AG08396 (cell line): ENCODE measurements around the gene DPPA5.
A peak's percentile ranks its signal among the peaks of the same experiment; 100 is the strongest.
"Not testable (repeated sequence)": the region's sequence is repeated elsewhere in the genome, so short reads cannot be mapped to it uniquely, and the experiment has no call there.

Experiments
- DNase-seq: peaks from one replicate; pipeline ENCODE4 v3.0.0; 2012; ENCODE audit warnings: low spot score, mixed read lengths

DPPA5 gene

GRCh38 chr6:73364121-73364520 lies 10.0 kb upstream of the DPPA5 start:
- DNase-seq = no peak

GRCh38 chr6:73363537-73363875 lies 9.4 kb upstream of the DPPA5 start:
- no peak for DNase-seq

DNA sequence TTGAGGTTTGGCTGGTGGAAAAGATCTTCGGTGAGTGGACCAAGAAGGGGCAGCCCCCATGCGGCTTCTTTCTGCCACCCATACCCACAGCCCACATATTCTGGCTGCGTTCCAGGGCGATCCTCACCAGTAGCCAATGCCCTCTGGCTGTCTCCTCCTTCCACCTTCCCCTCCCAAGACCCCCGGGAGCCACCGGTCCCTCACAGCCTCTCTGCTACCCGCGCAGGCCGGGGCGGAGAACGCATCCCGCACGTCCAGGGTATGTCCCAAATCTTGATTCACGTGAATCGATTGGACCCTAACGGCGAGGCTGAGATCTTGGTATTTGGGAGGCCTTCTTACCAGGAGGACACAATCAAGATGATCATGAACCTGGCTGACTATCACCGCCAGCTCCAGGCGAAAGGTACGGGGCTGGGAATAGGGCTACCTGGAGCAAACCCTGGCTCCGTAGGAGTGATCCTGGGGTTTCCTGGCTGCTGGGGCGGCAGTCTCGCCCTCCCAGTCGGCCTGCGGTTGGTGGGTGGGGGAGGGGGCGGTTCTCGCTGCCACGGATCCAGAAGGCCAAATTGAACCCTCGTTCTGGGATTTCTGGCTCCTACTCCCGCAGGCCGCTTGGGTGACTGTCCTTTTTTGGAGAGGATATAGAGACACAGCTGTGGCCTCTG lies 8.9 kb upstream of the DPPA5 start:
- DNase-seq = no peak

GRCh38 chr6:73362358-73362757 lies 8.3 kb upstream of the DPPA5 start, which contains the start of gene KHDC3L:
Gene KHDC3L (plus strand): TSS chr6:73362658. CDS start chr6:73362730, 72 bp downstream.
- no peak for DNase-seq

- no peak for DNase-seq
Observed at GRCh38 chr6:73349311-73349710, 4.8 kb downstream of the DPPA5 start.

DNA sequence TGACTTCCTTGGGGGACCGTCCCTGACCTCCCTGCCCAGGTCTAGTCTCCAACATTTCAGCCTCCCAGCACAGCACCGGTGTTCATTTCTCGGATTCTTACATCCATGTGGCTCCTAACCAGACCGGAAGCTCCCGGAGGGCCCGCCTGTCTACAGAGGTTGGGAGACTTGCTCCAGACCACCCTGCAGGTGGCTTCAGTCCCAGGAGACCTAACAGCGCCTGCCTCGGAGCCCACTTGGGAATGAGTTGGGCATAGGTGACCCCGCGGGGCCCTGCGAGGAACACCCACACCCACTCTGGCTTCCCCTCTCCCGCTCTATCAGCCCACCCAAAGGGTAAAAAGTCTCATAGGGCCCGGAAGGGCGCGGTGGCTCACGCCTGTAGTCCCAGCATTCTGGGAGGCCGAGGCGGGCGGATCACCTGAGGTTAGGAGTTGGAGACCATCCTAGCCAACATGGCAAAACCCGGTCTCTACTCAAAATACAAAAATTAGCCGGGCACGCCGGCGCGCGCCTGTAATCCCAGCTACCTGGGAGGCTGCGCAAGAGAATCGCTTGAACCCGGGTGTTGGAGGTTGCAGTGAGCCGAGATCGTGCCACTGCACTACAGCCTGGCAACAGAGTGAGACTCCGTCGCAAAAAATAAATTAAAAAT lies 5.4 kb downstream of the DPPA5 start:
- DNase-seq = no peak

- DNase-seq = no peak
Observed at GRCh38 chr6:73343164-73343563, 10.9 kb downstream of the DPPA5 start.

DNA sequence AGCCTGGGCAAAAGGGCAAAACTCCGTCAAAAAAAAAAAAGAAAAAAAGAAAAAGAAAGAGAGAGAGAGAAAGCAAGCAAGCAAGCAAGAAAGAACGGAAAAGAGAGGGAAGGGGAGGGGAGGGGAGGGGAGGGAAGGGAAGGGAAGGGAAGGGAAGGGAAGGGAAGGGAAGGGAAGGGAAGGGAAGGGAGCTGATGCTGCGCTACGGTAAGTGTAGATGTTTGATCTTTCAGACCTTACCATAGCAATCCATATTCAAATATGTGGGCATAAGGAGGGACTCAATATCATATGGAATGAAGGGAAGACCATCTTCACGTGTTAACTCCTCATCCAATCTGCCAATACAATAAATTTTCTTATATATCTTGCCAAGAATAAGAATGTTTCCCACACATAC lies 11.9 kb downstream of the DPPA5 start:
- DNase-seq = no peak

- no peak for DNase-seq
Observed at GRCh38 chr6:73341335-73341734, 12.7 kb downstream of the DPPA5 start.

DNA sequence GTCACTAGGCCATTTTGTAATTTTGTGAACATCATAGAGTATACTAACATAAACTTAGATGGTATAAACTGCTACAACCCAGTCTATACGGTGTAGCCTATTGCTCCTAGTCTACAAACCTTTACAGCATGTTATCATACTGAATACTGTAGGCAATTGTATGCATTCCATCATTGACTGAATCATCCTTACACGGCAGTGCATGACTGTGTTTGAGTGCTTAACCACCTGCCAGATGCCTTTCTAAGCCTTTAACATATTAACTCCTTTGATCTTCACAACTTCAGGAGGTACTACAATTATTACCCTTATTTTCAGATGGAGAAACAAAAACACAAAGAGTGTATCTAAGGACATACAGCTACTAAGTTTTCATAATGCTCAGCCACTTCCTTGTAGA lies 14.0 kb downstream of the DPPA5 start:
- DNase-seq = no peak

DNA sequence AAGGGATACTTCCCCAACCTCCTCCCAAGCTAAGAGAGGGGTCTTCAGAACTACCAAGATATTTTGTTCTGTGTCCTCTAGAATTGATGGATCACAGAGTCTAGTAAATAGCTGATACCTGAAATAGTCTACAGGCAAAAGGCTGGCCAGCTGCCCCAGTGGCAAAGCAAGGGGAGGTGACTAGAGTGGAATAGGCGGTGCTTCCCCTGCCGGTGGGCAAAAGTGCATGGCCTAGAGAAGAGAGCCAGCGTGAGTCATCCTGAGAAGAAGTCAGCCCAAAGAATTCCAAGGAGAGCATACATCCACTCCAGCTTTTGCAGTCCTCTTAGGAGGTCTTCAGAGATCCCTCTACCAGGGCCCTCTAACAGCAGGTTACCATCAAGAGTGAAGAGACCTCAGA lies 14.7 kb downstream of the DPPA5 start:
- no peak for DNase-seq

- no peak for DNase-seq
Observed at GRCh38 chr6:73329201-73329600, 24.9 kb downstream of the DPPA5 start.

GRCh38 chr6:73328790-73329189 lies 25.3 kb downstream of the DPPA5 start:
- DNase-seq = no peak

DNA sequence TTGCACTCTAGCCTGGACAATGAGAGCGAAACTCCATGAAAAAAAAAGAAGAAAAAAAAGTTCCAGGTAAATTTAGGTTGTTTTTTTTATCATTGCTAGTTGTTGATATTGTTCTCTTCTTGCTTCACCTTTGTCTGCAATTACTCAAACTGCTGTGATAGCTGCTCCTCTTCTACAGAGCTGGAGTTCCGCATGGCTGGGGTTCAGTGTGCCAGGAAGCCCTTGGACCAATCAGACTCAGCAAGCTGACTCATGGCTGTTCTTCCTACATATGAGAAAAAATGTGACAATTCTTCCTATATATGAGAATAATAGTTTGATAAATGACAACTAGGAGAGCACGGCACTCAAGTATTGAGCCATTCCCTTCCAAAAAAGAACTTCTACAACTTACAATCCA lies 28.4 kb downstream of the DPPA5 start:
- no peak for DNase-seq

DNA sequence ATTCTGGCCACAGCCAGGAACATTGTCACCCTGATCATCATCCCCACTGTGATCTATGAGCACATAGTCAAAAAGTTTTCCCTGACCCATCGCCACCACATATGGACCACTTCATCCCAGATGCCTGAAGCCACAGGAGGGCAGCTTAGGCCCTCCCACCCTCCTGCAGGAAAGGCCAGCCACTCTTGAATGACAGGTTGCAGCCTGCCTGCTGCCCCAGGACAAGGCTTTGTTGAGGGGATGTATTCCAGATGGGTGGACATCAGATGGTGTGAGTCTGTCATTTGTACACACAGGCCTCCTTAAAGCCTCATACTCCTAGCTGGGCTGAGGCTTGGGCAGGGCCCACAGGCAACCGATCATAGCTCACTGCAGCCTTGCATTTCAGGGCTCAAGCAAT lies 30.8 kb downstream of the DPPA5 start:
- DNase-seq = no peak

DNA sequence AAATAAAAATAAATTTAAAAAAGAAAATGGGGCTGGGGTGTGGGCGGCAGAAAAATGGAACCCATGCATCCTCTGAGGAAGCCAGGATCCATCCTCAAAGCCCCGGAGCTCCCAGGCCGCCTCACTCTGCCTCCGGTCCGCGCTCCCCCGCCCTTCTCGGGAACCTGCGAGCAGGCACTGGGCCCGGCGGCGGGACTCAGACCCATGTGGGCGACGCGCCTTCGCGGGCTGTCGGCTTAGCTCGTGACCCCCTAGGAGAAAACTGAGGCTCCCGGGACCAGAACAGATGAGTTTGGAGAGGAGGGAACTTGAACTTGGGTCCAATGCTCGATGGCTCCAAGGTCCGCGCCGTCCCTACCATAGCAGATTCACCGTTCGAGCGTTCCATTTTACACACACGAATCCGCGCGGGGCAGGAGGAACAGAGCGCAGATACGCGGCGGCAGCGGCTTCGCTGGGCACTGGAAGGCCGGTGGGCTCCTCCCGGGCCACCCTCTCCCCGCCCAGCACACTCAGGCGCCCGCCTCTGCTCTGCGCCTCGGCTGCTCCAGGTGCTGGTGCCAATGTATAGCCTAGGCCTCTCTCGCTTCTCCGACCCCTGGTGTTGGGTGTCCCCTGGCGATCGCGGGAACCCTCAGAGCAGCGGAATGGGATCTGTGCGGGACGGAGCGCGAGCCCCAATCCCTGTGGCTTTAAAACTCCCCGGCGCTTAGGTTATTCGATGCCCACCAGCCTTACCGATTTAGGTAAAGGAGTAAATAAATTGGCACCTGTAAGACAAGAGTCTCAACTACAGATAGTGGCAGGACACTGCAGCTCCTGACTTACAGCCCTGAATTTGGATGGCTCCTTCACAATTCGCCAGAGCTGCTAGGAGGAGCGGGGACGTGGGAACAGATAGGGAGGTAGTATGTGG lies 39.2 kb downstream of the DPPA5 start:
- no peak for DNase-seq

DNA sequence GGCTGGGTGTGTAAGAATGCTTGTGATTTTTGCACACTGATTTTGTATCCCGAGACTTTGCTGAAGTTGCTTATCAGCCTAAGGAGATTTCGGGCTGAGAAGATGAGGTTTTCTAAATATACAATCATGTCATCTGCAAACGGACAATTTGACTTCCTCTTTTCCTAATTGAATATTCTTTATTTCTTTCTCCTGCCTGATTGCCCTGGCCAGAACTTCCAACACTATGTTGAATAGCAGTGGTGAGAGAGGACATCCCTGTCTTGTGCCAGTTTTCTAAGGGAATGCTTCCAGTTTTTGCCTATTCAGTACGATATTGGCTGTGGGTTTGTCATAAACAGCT lies 43.6 kb downstream of the DPPA5 start:
- DNase-seq = not testable (repeated sequence)

GRCh38 chr6:73309785-73310502 lies 44.1 kb downstream of the DPPA5 start:
- DNase-seq = peak; percentile 85

DNA sequence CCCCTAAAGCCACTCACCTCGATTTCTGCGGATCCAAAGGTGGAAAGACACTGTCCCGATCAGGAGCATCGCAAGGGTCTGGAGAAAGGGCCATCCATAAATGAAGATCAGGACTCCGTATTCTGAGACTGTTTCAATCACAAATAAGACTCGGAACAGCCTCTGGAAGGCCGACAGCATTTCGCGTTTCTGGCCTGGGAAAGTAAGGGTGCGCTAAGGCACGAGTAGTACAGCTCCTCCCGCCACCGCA lies 44.6 kb downstream of the DPPA5 start:
- DNase-seq = no peak

DNA sequence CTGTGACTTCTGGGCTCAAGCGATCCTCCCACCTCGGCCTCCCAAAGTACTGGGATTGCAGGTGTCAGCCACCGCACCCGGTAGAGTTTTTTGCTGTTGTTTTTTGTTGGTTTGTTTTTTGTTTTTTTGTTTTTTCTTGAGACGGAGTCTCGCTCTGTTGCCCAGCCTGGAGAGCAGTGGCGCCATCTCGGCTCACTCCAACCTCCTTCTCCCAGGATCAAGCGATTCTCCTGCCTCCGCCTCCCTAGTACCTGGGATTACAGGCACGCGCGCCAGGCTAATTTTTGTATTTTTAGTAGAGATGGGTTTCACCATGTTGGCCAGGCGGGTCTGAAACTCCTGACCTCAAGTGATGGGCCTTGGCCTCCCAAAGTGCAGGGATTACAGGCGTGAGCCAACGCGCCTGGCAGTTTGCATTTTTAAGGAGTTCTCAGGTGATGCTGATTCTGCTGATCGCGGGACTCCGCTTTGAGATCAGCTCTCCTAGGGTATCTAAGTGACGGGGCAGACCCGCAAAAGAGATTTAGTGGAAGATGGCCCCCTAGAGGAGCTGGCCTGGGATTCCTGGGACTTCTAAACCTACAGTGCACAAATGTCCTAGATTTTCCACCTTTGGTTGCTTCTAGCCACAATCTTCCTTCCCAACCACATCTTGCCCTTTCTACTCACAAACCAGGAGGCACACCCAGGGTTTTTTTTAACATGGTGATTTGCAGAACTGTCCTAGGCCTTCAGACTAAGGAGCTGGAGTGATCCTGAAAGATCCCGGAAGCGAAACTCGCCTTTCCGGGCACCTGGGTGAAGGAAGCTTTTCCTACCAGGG lies 45.2 kb downstream of the DPPA5 start:
- DNase-seq = no peak

DNA sequence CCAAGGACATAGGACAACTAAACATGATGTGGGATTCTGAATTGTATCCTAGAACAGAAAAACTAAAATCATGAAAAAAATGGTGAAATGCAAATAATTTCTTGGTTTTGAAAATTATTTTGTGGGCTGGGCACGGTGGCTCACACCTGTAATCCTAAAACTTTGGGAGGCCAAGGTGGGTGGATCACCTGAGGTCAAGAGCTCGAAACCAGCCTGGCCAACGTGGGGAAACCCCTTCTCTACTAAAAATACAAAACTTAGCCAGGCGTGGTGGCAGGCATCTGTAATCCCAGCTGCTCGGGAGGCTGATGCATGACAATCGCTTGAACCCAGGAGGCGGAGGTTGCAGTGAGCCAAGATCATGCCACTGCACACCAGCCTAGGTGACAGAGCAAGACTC lies 50.3 kb downstream of the DPPA5 start:
- DNase-seq = not testable (repeated sequence)
